GM19043 (cell line): ENCODE data around the gene EXOC3L1.

ENCODE experiments used
- ATAC-seq: cut with Tn5 transposase; IDR thresholded peaks from one replicate; pipeline ENCODE4 v1.9.1; 2021; ENCODE audit warnings: low read depth; ENCODE audit not compliant: unreplicated experiment

EXOC3L1 gene

GRCh38 chr16:67166598-67167168, 23.3 kb downstream of the EXOC3L1 start:
- no peak for ATAC-seq

- no peak for ATAC-seq
Measured at GRCh38 chr16:67166110-67166547, 23.8 kb downstream of the EXOC3L1 start.

GRCh38 chr16:67165121-67166078, 24.5 kb downstream of the EXOC3L1 start:
- ATAC-seq, result no peak

- ATAC-seq, result no peak
Measured at GRCh38 chr16:67164599-67165061, 25.3 kb downstream of the EXOC3L1 start, which contains the start of gene HSF4. Gene HSF4, plus strand, starts transcription at chr16:67164745. Its CDS starts 67 bp downstream, at chr16:67164812.

- no peak for ATAC-seq
Measured at GRCh38 chr16:67163999-67164558, 25.9 kb downstream of the EXOC3L1 start.

GRCh38 chr16:67163164-67163998, 26.6 kb downstream of the EXOC3L1 start:
- no peak for ATAC-seq

- no peak for ATAC-seq
Measured at GRCh38 chr16:67162506-67163163, 27.3 kb downstream of the EXOC3L1 start.

GRCh38 chr16:67161595-67162058, 28.3 kb downstream of the EXOC3L1 start:
- ATAC-seq, result no peak

GRCh38 chr16:67158637-67159600, 31.0 kb downstream of the EXOC3L1 start:
- ATAC-seq, result peak; percentile 22

GRCh38 chr16:67157892-67158635, 31.9 kb downstream of the EXOC3L1 start:
- no peak for ATAC-seq

- no peak for ATAC-seq
Measured at GRCh38 chr16:67157106-67157748, 32.7 kb downstream of the EXOC3L1 start.

- ATAC-seq, result no peak
Measured at GRCh38 chr16:67156143-67156844, 33.6 kb downstream of the EXOC3L1 start.

GRCh38 chr16:67155295-67156142, 34.4 kb downstream of the EXOC3L1 start:
- no peak for ATAC-seq

- no peak for ATAC-seq
Measured at GRCh38 chr16:67154578-67155294, 35.2 kb downstream of the EXOC3L1 start.

GRCh38 chr16:67151431-67152097, 38.4 kb downstream of the EXOC3L1 start:
- no peak for ATAC-seq
